HG03280 (cell line): ENCODE results near the gene PEPD.

Experiments used
- ATAC-seq: cut with Tn5 transposase; IDR thresholded peaks from one replicate; pipeline ENCODE4 v1.9.1; 2021; ENCODE audit warnings: mild to moderate bottlenecking, moderate library complexity; ENCODE audit not compliant: unreplicated experiment

Gene PEPD

GRCh38 chr19:33512580-33513137, 8.9 kb downstream of the PEPD start:
- no peak for ATAC-seq

- no peak for ATAC-seq
Observed at GRCh38 chr19:33512021-33512420, 9.6 kb downstream of the PEPD start.

GRCh38 chr19:33511346-33511745, 10.2 kb downstream of the PEPD start:
- ATAC-seq, result no peak

- no peak for ATAC-seq
Observed at GRCh38 chr19:33510462-33511194, 11.0 kb downstream of the PEPD start.

GRCh38 chr19:33509774-33510173, 11.8 kb downstream of the PEPD start:
- ATAC-seq, result no peak

- no peak for ATAC-seq
Observed at GRCh38 chr19:33508941-33509614, 12.5 kb downstream of the PEPD start.

GRCh38 chr19:33508431-33508830, 13.2 kb downstream of the PEPD start:
- ATAC-seq, result no peak

GRCh38 chr19:33508009-33508408, 13.6 kb downstream of the PEPD start:
- no peak for ATAC-seq

- ATAC-seq, result no peak
Observed at GRCh38 chr19:33507021-33507956, 14.3 kb downstream of the PEPD start.

GRCh38 chr19:33506498-33506897, 15.1 kb downstream of the PEPD start:
- ATAC-seq, result no peak

- no peak for ATAC-seq
Observed at GRCh38 chr19:33505823-33506222, 15.8 kb downstream of the PEPD start.

GRCh38 chr19:33505148-33505547, 16.4 kb downstream of the PEPD start:
- ATAC-seq, result no peak

- no peak for ATAC-seq
Observed at GRCh38 chr19:33504058-33504444, 17.5 kb downstream of the PEPD start.

- no peak for ATAC-seq
Observed at GRCh38 chr19:33503433-33504057, 18.0 kb downstream of the PEPD start.

- no peak for ATAC-seq
Observed at GRCh38 chr19:33503030-33503429, 18.6 kb downstream of the PEPD start.

- ATAC-seq, result no peak
Observed at GRCh38 chr19:33502521-33502920, 19.1 kb downstream of the PEPD start.

GRCh38 chr19:33501693-33502356, 19.8 kb downstream of the PEPD start:
- no peak for ATAC-seq

- no peak for ATAC-seq
Observed at GRCh38 chr19:33500991-33501390, 20.6 kb downstream of the PEPD start.

GRCh38 chr19:33500586-33500985, 21.0 kb downstream of the PEPD start:
- ATAC-seq, result no peak
